Stimulated activated CD4-positive, alpha-beta T cell treated with anti-CD3 and anti-CD28 coated beads, Interleukin-12 subunit alpha, Interleukin-12 subunit beta, amount 100 ng/mL, for 24 hours (primary cell): ENCODE measurements around the gene CDC42.
A peak's percentile ranks its signal among the peaks of the same experiment; 100 is the strongest.

Experiments used
- DNase-seq, 2 experiments: peaks; one replicate each; pipeline ENCODE4 v3.0.0-alpha.2; 2020; ENCODE audit warnings: low read depth in 2 of 2

CDC42 gene

DNA sequence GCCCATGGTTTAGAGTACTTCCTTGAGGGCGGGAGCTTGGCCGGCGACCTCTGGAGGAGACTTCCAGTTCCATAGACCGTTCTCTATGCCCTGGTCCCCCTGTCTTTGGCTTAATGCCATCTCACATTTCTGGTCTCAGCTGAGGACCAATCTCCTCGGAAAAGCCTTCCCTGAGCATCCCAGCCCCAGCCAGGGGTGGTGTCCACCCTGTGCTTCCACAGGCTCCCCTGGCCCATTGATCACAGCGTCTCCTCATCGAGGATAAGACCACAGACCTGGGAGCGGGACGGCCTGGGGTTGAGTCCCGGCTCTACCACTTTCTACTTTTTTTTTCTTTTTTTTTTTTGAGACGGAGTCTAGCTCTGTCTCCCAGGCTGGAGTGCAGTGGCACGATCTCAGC, 75.9 kb downstream of the CDC42 start:
- no peak for DNase-seq

DNA sequence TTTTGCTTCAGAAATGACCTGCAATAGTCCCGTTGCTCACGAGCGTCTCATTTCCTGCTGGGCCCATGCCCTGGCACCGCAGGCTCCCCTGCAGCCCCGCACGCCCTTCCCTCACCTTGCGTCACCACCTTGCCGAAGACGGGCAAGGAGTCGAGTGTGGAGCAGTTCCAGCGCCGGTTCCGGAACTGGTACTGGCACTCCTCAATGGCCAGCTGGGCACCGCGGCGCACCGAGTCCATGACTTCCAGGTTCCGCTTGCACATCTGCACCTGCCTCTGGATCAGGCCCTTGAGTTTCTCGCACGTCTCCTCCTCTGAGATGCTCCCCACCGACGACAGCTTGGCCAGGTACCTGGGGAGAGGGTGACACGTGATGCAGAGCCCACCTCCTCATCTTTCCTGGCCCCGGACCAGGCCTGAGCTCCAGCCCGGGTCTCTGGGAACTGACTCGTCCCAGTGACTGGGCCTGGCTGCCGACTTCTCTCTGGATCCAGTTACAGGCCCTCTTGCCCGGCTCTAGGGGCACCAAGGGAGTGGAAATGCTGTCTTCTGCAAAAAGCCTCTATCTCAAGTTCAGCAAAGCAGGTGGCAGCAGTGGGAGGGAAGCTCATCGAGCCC, 77.1 kb downstream of the CDC42 start:
- no peak for DNase-seq

DNA sequence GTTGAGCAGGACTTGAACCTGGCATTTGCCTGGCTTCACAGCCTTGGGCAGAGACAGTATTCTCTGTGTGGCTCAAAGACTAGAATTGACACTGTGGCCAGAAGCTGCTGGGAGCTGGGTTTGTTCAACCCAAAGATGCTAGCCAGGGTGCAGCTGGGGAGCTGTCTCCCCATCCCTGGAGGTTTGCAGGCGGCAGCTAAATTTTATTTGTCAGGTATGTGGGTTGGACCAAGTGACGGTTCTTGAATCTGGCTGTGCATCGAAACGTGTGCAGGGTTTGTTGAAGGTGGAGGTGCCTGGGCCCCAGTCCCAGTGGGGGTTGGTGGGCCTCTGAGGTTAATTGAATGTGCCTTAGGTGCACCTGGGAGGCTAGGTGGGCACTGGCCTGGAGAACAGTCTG, 78.6 kb downstream of the CDC42 start:
- DNase-seq = no peak

DNA sequence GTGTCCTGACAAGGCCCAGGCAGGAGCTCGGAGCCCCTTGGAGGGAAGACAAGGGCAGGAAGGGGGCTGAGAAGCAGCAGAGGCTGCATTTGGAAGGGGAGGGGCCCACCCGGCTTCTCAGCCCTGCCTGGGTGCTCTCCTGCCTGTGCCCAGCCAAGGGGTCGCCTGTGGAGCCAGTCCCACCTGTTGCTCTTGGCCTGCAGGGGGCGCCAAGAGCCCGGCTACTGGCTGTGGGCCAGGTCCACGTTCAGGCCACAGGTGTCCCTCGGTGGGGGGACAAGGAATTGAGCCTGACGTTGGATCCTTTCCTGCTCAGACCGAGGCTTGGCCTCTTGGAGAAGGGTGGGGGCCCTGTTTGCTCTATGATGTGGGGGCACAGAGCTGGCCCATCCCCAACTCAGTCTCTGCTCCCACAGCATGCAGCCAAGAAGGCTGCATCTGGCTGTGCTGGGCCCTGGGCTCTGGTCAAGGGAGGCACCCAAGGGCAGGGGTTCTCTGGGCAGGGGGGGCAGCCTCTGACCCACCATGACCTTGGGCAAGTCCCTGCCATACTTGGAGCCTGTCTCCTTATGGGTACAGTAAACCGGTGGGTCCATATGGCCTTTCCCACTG, 79.5 kb downstream of the CDC42 start:
- peak; percentile 19 to 49 for DNase-seq

DNA sequence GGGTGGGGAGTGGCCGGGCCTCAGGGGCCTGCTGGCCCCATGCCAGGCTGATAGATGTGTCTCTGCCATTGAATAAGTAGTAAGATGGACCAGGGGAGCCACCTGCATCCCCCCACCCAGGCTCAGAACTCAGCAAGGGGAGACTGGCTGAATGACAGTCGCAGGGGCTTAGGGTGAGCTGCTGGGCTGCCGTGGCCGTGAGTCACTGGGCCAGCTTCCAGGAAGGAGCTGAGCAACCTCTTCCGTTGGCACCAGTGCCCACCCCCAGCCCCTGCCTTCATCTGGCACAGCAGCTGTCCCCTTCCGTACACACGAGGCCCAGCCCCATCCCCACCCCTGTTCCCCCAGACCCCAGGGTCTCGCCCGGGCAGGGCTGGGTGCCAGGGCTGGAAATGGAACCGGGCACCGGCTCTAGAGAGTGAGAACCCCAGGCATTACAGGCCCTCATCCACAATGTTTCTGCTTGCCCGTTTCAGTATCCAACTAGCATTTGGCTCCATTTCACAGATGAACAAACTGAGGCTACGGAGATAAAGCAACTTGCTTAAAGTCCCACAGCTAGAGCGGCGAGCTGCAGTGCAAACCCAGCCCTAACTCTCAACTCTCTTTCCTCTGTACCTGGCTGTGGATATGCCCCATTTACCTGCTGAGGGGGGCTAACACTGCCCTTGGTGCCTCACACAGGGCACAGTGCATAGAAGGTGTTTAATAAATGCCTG, 80.2 kb downstream of the CDC42 start:
- DNase-seq = no peak

DNA sequence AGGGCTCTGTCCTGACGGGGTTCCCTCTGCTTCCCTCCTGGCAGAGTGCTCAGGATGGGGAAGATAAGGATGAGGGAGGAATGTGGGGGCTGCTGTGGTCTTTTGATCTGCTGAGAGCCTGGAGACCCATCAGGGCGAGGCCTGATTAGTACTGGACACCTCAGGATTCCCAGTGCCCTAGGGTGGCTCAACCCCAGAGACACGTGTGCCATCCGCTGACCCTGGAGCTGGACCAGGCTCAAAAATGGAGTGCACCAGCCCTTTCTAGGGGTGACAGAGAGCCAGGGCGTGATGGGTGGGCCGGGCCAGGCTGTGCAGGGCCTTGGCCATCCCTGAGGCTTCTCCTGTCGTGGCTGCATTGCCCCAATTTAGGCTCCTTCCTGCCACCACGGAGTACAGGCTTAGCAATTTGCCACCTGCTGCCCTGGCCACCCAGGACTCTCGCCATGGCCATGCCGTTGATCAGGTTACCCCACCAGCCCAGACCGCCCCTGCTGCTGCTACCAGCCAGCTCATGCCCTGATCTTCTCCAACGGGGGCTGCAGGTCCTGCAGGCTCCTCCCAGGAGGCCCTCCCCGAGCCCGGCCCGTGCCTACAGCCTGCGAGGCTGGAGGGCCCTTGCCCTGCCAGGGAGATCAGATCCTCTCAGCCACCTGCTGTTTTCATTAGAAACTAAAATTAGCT, 80.9 kb downstream of the CDC42 start:
- no peak for DNase-seq

DNA sequence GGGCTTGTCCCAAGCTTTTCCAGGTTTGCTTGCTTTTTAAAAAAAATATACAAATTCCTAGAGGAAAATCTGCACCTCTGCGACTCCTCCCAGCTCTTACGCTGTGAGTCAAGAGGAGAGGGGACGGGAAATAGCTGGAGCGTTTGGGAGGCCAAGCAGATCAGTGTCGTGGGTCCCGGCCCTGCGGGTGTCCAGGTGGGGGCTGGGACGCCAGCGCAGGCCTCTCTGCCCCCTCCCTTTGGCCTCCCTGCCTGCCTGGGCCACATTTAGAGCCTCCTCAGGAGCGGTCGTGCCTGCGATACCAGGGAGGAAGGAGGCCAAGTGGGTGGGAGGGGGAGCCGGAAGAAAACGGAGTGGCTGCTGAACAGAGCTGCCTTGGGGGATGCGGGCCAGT, 81.4 kb downstream of the CDC42 start:
- DNase-seq = no peak

DNA sequence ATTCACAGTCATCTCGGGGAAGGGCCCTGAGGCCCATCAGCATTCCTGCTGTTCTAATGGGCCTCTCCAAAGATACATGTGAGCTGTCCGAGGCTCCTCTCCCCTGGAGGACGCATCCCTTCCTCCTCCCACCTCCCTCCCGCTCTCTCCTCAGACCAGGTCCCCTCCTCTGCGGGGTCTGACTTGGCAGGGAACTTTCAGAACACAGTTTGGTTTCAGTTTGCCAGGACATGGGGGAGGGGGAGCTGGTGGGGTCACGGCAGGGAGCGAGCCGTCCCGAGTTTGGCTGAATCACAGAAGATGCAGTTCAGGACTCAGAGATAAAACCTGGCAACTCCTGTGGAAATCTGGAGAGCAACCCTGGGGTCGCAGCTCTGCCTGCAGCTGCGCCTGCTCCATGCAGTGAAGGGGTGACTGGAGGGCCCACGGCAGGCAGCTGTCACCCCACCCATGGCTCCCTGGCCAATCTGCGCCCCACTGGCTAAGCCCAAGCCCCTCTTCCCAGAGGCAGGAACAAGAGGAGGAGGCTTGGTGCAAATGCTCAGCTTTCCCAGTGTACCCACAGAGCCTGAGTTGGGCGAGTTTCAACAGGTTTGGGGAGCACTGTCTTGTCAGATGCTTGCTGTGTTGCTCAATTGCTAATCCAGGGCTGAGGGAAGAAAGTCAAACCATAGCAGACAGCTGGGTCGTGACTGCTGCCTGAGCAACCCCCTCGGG, 84.7 kb downstream of the CDC42 start:
- no peak for DNase-seq

DNA sequence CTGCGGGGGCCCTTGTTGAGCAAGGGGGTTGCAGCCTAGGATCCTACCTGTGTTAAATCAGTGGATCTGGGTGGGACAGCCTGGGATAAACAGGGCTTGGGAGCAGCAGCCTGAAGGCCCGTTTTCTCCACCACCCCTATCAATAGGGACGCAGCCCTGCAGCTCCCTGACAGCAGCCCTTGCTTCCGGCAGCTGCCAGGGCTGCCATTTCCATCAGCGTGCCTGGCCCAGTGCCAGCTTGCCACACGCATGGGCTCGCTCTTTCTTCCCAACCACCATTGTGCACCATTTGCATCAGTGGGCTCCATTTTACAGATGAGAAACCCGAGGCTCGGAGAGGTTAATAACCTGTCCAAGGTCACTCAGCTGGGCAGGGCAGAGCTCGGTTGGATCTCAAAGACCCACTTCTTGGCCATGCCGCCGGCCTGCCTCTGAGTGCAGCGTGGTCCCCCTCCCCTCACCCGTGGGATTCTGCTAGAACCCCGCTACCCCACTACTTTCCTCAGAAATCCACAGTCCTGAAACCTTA, 86.6 kb downstream of the CDC42 start:
- no peak for DNase-seq

DNA sequence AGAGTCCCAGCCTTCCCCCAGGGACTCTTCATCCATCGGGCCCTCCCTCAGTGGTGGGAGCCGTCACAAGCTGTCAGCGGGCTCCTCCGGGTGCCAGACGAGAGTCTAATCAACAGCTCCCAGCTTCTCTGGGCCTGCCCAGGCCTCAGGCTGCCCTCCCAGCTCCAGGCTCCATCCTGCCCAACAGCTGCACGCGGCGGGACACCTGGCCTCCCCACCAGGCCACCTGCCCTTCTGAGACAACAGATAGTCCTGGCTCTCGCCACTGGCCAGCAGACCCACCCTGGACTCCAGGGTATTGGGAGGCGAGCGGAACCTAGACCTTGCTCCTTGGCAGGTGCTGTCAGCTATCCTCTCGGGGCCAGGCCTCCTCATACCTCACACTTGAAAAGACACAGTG, 87.3 kb downstream of the CDC42 start:
- no peak for DNase-seq
